Gastrocnemius medialis (tissue), 4 donors: ENCODE results near the gene CXorf58.

Source experiments
- CTCF ChIP-seq, 5 experiments: fragments of 450-650 bp in 3 of 5; fragments of 200-600 bp in 2 of 5; sonication (generic) in 2 of 5; IDR thresholded peaks in 4 of 5; conservative IDR thresholded peaks in 1 of 5; 1 replicate in 4 of 5; 2 replicates in 1 of 5; pipeline ENCODE4 v1.5.1; 2016 to 2019; ENCODE audit warnings: antibody characterized with exemption in 5 of 5, mild to moderate bottlenecking in 3 of 5, moderate library complexity in 3 of 5
- POLR2A ChIP-seq, 2 donors: fragments of 450-650 bp; IDR thresholded peaks; one replicate each; pipeline ENCODE4 v1.6.1; 2017; ENCODE audit warnings: antibody characterized with exemption in 2 of 2, mild to moderate bottlenecking in 2 of 2, moderate library complexity in 2 of 2

DNA sequence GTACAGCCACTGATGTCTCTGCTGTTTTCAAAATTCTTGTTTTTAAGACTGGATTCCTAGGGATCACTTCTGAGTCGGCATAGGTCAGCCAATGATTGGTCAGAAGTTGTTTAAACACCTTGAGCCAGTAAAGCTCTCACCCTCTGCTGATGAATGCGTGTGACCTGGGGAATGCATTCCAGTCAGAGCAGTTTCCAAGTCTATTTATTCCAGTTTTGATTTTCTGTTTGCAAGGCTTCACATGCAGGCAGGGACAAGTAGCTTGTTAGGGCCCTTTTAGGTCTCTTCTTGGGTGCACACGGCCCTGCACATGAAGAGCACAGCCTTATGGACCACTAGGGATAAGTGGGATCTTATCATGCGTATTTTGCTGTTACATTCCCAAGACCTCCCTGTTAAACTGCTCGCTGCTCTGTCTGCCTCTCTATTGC lies 72.2 kb downstream of the CXorf58 start:
- TF ChIP-seq CTCF (IDR thresholded peaks at IDR 0.05 in 4 of 5, conservative IDR thresholded peaks at IDR 0.05 in 1 of 5), result no peak
- no peak for TF ChIP-seq POLR2A (IDR thresholded peaks at IDR 0.05)
